AG08396 (cell line): ENCODE measurements around the gene RXRA.

Experiments
- DNase-seq: peaks from one replicate; pipeline ENCODE4 v3.0.0; 2012; ENCODE audit warnings: low spot score, mixed read lengths

The RXRA gene

DNA sequence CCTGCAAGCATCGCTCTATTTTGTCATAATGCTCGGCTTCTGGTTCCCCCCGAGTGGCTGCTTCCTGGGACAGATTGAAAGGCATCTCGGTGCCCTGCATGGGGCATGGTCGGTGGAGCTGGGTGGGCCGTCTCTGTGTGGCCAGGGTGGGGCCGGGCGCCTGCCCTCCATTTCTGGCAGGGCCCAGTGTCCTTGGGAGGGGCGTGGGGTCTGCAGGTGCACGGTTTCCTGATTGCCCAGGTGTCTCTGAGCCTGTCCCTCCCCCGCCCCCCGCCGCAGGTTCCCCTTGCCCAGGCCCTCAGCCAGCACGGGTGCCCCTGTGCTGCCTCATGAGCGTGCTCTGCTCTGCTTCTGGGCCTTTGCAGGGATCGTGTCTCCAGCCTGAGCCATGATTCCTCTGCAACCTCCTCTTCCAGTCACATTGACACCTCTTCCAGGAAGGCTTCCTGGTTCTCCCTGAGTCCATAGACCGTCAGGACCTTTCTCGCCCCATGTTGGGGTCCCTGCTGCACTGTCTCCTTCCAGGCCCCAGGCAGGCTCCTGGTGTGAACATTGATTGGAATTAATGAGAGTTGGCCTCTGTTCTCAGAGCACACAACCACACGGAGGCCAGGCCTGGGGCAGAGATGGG lies 90.2 kb downstream of the RXRA start:
- no peak for DNase-seq

DNA sequence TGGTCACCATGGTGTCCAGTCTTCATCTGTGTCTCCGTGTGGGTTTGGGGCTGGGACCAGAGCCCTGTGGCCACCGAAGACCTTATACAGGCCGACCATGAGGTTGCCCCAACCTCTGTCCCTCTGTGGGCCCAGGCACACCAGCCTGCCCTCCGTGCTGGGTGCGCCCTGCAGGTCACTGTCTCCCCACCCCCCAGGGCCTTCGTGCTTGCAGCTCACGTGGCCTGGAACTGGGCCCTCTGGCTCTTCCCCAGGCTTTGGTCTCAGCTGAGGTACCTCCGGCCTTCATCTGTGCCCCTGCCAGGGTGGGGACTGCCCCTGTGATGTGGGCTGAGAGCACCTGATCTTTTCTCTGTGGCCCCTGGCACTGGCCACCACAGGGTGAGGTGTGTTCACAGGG lies 92.1 kb downstream of the RXRA start:
- DNase-seq, result no peak

DNA sequence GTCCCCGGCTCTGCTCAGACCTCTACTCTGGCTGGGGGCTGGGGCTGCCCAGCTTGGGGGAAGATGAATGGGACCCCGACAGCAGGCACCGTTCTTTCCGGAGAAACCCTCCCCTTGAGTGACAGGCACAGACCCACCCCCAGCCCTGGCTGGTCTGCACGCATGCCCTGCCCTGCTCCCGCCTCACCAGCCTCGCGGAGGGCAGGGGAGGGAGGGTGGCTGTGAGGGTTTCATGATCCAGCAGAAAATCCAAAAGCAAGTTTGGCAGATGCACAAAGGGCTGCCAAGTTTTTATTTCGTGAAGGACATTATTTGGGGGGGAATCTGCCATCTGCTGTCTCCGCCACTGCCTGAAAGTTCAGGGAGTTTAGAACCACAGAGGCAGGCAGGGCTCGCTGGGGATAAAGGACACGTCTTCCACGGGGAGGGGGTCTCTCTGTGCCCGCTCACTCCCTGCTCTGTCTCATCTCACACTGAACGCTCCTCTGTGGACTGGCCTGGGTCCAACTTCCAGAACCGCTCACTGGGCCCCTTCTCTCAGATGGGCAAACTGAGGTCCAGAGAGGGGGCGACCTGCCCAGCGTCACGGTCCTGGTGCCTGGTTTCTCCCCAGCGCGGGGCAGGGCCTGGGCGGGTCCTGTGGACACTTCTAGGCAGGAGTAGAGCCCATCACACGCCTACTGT lies 92.9 kb downstream of the RXRA start:
- no peak for DNase-seq

DNA sequence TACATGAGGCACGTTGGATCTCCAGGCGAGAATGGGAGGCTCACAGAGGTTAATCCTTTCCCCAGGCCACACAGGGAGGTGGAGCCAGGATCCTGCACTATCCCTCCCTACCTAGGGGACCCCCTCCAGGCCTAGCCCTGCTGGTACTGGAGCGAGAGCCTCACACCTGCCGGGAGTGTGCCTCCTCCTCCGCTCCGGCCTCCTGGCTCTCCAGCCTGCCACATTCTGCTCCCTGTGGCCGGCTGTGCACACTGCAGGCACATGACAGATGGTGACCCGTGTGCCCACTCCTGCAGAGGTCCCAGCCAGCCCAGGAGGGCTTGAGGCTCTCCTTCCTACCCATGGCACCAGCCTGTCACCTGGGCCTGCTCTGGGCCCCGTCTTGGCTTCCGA lies 93.4 kb downstream of the RXRA start:
- DNase-seq, result peak; percentile 53

DNA sequence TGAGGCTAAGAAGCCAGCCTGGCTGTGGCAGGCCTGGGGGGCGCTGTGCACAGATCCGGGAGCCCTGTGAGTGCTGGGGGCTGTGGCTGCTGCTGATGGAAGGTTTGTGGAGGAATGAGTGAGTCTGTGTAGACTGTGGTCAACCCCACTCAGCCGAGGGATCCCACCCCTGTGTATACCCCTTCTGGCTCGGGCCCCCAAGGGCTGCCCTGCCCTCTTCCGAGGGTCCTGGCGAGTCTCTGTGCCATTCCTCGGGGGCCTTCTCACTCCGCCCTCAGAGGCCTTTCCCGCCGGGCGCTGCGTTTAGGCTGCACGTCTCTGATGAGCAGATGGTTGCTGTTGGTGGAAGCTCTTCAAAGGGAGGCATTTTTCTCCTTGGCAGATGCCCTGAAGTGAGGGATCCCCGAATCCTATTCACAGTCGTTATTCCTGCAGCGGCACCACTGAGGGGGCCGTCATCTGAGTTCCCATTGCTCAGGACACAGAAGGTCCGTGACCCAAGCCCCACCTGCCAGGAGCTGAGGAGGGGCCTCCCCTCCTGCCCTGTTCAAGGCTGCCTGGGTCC lies 94.1 kb downstream of the RXRA start:
- DNase-seq, result no peak

DNA sequence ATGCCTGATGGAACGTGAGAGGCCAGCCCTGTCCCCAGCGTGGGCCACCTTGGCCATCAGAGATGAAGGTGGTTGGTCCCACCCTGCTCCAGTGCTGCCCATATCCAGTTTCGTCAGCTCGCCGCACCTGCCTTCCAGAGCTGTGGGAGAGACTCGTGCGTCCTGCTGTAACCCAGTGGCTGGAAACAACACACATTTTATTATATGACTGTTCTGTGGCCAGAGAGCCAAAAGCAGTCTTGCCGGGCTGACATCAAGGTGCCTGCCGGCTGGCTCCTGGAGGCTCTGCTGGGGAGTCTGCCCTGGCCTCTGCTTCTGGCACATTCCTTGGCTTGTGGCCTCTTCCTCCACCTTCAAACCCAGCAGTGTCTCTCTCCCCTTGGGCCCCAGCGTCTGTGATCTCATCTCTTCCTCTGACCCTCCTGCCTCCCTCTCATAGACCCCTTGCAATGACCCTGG lies 94.7 kb downstream of the RXRA start:
- DNase-seq, result no peak

DNA sequence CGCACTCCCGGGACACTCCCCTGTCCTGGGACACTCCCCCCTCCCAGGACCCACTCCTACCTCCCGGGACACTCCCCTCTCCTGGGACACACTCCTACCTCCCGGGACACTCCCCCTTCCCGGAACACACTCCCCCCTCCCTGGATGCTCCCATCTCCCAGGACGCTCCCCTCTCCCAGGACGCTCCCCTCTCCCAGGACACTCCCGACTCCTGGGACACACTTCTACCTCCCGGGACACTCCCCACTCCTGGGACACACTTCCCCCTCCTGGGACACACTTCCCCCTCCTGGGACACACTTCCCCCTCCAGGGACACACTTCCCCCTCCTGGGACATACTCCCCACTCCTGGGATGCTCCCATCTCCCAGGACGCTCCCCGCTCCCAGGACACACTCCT lies 95.6 kb downstream of the RXRA start:
- no peak for DNase-seq

DNA sequence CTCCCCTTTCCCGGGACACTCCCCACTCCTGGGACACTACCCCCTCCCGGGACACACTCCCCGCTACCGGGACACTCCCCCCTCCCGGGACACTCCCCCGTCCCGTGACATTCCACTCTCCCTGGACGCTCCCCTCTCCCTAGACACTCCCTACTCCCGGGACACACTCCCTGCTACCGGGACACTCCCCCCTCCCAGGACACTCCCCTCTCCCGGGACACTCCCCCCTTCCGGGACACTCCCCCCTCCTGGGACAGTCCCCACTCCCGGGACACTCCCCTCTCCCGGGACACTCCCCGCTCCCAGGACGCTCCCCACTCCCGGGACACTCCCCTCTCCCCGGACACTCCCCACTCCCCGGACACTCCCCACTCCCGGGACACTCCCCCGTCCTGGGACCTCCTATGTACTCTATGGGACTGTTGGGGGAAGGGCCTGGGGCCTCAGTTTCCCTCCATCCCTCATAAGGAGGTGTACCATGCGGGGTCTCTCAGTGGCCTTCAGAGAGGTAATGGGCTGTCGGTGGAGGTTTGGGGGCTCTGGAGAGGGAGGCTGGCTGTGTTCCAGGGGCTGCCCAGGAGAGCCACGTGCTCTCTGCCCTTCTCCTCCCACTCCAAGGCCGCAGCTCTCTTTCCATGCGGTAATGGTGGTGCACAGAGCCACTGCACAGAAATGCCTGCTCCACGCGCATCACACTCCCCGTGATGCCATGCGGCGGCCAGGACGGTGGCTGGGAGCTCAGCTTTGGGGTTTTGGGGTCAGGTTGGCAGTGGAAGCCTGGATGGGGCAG lies 96.2 kb downstream of the RXRA start:
- peak; percentile 55 for DNase-seq

DNA sequence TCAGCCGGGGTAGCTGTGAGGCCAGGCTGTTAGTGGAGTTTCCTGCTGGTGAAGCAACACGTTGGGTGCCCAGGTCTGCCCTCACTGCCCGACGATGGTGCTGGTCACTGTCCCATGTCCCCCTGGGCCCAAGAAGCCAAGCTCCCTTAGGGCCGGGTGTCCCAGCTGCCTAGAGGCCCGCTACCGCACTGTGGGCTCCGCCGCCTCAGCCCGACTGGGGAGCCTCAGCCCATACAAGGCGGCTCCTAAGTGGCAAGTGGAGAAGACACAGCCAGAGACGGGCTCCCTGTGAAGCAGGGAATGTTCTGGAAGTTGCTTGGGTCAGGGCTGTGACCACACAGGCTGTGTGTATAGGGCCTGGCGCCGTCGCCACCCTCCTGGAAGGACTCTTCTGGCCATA lies 96.9 kb downstream of the RXRA start:
- DNase-seq, result no peak

DNA sequence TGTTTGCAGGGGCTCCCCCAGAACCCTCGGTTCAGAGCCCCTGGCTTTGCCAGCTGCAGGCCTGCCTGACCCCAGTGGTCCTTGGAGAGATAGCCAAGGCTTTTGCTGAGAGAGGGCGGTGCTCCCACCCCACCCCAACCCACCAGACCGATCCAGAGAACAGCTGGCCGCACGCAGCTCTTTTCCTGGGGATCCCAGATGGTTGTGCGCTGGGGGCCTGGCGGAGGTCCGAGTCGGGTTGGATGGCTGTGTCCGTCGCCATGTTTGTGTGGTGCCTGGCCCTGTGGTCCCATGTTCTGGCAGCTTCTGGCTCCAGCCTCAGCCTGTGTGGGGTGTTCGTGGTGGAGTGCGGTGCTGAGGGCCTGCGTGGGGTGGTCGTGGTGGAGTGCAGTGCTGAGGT lies 97.5 kb downstream of the RXRA start:
- DNase-seq, result no peak

DNA sequence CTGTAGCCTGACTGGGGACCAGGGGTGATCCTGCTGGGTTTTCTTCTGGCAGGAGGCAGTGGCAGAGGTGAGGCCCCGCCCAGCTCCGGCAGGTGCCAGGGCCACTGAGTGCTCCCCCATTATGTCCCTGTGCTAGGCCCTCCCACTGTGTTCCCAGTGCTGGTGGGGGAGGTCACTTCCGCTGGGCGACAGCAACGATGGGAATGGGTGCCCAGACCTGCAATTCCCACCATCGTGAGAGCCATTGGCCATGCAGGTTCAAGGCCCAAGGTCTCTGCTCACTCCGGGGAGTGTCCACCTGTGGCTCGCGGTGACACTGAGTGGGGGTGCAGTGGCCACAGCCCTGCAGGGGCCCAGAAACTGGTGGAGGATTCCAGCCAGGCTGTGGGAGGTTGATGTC lies 98.6 kb downstream of the RXRA start:
- DNase-seq, result no peak

DNA sequence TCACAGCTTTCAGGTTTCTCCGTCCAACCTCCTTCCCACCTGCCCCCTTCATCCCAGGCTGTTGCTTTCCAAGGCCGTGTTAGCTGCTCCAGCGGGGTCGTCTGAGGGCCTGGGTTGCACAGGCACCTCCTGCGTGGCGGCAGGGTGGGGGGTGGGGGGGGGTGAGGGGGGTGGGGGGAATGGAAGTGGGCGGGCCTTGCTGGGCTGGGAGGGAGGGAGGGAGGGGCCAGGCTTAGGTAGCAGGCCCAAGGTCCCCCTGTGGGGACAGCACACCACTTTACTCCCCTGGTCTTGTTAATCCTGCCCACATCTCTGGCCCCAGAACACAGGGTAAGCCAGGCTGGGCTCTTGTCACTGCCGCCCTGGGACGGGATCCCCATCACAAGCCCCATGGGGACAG lies 99.1 kb downstream of the RXRA start:
- no peak for DNase-seq

DNA sequence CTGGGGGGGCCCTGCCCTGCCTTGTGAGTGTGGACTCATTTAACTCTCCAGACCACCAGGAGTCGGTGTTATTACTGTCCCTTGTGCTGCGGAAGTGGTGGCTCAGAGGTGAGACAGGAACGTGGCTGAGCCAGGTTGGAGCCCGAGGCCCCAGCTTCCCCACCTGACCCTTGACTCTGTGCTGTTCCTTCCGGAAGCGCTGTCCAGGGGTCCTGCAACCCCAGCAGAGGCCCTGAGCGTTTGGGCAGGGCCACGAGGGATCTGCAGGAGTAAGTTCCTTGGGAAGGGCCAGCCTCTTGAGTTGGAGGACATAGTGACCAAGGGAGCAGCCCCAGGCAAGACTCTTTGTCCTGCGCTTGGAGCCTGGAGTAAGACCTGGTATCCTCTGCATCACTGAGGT lies 99.6 kb downstream of the RXRA start:
- no peak for DNase-seq

DNA sequence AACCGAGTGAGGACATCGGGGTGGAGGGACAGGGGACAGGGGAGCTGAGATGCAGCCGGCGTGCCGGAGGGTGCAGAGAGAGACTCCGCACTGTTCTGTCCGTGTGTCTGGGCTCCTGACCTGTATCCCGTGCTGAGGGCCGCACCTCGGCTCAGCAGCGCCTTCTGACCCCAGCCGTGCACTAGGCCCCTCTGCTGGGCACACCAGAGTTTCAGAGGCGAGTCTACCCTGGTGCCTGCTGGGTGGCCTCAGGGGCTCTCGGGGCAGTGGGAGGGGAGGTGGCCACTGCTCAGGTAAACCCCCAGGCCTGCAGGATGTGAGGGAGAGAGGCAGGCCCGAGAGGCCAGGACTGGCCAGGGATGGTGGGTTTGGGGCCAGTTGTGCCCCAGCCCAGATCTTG lies 100.2 kb downstream of the RXRA start:
- DNase-seq, result no peak

DNA sequence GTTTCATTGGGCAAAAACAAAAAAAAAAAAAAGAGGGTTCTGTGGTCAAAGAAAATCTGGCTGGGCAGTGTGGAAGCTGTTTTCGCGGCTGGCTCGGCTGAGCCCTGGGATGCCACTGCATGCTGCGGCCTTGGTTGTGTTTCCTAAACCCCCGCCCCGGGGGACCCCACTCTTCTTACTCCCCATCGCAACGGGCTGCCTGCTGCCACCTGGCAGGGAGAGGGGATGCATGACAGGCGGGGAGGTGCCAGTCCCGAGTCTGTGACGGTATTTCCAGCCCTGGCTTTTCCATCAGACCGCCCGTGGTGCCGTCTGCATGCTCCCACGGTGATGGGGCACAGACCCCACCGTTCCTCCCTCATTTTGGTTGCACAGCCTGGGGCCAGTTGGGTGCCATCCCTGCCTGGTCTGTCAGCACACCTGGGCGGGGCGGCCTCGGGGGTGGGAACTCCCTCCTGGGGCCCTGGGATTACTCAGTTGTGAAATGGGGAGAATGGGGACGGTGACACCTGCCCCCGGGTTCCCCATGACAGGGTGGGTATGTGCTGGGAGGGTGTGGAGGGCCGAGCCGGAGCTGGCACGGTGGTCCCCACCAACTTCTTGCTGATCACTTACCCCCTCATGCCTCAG lies 101.0 kb downstream of the RXRA start:
- DNase-seq, result no peak

DNA sequence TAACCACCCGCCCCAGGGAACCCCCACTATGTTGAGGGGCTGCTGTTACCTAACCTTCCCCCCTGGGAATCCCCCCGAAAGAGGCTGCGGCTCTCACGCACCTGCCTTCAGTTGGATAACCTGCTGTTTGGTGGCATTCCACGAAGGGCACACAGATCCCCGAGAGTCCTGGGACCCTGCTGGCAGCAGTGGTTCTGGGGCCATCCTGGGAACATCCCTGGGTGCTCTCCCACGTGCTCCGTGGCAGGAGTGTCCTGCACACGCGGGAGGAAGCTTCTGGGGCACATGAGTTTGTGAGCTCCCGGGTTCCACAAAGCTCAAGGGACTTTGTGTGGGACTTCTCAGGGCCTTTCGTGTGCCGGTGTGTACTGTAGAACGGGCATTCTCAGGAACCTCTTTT lies 102.3 kb downstream of the RXRA start:
- DNase-seq, result no peak

DNA sequence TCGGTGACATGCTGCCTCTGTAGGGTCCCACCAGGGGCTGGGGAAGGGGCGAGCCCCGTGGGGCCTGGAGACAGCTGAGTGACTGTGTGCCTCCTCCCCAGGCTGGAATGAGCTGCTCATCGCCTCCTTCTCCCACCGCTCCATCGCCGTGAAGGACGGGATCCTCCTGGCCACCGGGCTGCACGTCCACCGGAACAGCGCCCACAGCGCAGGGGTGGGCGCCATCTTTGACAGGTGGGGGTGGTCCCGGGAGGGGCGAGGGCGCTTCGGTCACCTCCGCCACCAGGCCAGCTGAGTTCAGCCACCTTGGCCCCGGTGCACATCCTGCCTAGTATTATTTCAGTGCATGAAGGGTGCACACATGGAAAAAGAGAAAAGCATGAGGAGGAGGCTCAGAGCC lies 102.8 kb downstream of the RXRA start:
- DNase-seq, result no peak

DNA sequence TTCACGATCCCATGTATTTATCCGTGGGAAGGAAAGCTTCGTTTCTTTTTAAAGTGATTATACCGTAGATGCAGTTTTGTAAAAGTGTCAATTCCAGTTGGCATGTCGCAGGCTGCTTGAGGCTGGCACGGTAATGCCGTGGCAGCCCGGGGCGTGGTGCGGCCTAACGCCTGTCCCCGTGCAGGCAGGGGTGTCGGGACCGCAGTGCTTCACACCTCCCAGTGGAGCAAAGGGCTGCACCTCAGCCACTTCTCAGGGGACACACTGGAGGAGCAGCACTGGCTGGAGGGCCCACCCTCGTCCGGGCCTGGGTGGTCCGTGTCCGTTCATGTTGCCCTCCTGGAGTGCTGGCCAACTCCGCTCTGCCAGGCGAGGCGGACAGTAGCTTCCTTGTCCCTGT lies 103.2 kb downstream of the RXRA start:
- no peak for DNase-seq

DNA sequence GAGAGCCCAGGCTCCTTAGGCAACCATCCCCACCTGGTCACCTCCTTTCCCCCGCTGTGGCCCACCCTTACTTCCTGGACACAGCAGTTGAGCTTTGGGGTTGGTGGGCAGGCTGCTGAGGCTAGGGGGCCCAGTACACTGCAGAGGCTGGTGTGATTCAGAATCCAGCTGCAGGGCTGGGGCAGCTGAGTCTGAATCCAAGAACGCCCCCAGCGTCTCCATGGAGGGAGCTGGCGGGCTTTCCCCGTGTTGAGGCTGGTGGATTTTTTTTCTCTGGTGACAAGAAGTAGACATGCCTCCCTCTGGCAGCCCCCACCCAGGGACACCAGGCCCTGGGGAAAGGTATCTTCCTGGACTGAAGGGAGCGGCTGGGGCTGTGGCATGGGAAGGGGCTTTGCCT lies 104.8 kb downstream of the RXRA start:
- no peak for DNase-seq

DNA sequence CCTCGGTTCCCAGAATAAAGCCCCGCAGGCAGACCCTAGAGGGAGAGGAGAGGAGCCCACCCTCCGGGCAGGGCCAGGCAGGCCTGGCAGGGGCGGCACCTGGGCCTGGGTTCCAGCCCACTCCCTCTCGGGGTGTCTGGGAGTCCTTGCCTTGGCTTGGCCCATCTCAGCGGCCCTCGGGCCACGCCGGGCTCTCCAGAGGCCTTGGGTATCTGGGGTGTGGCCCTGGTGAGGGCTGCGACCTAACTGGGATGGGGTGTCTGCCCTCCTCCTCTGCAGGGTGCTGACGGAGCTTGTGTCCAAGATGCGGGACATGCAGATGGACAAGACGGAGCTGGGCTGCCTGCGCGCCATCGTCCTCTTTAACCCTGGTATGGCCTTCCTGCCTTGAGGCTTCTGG lies 105.4 kb downstream of the RXRA start:
- DNase-seq, result no peak

DNA sequence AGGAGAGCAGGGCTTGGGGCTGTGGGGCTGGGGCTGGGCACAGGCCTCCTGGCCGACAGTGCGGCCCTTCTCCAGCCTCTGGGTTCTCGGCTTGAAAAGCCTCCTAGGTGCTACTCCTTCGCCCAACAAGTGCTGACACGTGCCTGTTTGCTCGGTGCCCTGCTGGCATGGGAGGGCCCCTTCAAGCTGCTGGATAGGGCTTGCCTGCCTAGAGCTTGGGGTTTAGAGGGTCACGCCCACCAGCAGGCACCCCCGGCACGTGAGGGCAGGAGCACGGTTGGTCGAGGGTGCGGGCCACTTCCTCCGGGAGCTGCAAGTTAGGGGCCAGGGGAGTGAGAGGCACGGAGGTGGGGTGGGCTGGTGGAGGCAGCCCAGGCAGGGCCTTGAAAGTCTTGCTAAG lies 106.2 kb downstream of the RXRA start:
- DNase-seq, result no peak

DNA sequence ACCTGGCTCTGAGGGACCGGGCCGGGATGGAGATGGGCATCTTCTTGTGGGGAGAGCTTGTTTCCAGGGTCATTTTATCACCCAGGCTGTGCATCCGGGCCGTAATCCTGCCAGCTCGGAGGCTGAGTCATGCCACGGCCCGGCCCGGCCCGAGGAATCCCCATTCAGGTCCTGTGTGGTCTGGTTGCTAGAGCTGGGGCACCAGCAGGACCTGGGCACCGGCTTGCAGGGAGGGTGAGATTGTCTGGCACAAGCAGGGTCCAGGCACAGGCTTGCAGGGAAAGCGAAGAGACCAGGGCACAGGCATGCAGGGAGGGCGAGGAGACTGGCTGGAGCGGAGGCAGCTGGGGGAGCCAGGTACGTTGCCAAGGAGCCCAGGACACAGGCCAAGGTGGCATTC lies 106.8 kb downstream of the RXRA start:
- peak; percentile 73 for DNase-seq
